Astrocyte of the cerebellum (primary cell): ENCODE data around the gene SIK3.
"Not testable (repeated sequence)": the region's sequence is repeated elsewhere in the genome, so short reads cannot be mapped to it uniquely, and the experiment has no call there.

ENCODE experiments used
- DNase-seq: peaks from one replicate; pipeline ENCODE4 v3.0.0-alpha.2; 2011; ENCODE audit warnings: low read depth
- H3K4me3 ChIP-seq: 2 replicates; pipeline ENCODE4 v1.5.1; 2011; ENCODE audit warnings: mild to moderate bottlenecking, low read depth, low read length, moderate library complexity
- in situ Hi-C: cut with HindIII; loops from 2 replicates; pipeline ENCODE4 v1.10.0; 2017; ENCODE audit warnings: low sequenced_read_pairs
- TF ChIP-seq, protein P1 (sequence below): IDR thresholded peaks from 2 replicates; pipeline ENCODE4 v1.5.1; 2012; ENCODE audit warnings: low read length, low read depth, moderate library complexity, mild to moderate bottlenecking; ENCODE audit errors: missing control alignments

Gene SIK3

DNA sequence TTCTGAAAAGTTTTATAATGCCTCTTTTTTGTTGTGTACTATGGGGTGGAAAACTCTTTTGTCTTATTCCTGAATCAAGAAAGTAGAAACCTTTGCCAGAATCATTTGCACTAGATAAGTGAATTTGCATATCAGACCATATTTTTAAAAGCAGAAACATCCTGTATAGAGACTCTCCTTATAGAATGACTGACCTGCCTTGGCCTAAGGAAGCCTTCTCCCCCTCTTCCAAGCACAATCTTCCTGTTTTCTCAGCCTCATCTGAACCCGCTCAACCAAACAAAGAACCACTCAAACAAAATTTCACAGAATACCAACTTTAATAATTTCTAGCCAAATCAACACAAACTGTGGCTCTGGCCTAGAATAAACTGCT is 60.3 kb downstream of the SIK3 start:
- no peak for DNase-seq
- in situ Hi-C loops, result no loop called here
- TF ChIP-seq, protein P1, sequence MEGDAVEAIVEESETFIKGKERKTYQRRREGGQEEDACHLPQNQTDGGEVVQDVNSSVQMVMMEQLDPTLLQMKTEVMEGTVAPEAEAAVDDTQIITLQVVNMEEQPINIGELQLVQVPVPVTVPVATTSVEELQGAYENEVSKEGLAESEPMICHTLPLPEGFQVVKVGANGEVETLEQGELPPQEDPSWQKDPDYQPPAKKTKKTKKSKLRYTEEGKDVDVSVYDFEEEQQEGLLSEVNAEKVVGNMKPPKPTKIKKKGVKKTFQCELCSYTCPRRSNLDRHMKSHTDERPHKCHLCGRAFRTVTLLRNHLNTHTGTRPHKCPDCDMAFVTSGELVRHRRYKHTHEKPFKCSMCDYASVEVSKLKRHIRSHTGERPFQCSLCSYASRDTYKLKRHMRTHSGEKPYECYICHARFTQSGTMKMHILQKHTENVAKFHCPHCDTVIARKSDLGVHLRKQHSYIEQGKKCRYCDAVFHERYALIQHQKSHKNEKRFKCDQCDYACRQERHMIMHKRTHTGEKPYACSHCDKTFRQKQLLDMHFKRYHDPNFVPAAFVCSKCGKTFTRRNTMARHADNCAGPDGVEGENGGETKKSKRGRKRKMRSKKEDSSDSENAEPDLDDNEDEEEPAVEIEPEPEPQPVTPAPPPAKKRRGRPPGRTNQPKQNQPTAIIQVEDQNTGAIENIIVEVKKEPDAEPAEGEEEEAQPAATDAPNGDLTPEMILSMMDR, result no peak
- no peak overlapping the region for H3K4me3 ChIP-seq

DNA sequence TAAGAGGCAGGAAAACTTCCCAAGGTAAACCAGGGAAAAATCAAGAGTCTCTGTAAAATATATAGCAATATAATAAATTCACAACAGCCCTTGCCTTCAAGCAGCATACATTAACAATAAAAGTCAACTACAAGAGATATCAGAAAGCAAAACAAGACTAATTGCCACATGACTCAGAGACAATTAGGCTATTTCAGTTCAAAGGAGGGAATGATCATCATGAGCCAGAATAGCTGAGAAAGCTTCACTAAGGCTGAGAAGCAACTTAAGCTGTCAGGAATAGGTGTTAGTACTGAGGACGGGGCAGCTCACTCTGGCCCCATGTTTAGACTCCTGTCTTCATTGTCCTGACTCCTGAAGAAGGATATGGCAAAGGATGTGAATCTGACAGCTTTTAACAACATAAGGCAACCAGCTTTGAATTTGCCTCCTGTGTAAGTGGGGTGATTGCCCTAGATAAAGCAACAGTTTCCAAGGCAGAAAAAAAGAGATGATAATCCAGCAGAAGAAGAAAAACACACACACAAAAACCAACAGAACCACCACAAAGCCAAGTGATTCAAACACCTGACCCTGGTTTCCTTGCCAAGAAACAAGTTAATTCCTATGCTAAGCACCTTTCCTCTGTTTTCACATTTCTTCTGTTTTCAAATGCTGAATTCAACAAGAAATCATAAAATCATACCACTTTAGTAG is 60.8 kb downstream of the SIK3 start:
- TF ChIP-seq, protein P1, result no peak
- no peak for DNase-seq
- no peak overlapping the region for H3K4me3 ChIP-seq
- in situ Hi-C loops, result no loop called here

DNA sequence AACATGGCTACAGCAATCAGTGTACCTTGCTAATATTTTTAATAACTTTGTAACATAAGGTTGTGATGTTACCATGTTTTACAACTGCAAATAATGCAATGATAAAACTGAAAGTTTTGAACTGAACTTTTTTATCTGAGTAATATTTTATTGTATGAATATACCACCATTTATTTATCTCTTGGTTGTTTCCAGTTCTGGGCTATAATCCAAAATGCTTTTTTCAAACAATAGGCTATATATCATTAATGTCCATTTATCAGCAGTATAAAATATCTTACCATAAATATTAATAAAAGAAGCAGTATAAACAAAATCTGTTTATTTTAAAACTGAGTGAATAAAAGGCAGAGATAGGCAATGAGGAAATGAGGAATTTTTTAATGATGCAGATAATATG is 63.3 kb downstream of the SIK3 start:
- DNase-seq, result no peak
- in situ Hi-C loops, result no loop called here
- TF ChIP-seq, protein P1, result no peak
- no peak overlapping the region for H3K4me3 ChIP-seq

DNA sequence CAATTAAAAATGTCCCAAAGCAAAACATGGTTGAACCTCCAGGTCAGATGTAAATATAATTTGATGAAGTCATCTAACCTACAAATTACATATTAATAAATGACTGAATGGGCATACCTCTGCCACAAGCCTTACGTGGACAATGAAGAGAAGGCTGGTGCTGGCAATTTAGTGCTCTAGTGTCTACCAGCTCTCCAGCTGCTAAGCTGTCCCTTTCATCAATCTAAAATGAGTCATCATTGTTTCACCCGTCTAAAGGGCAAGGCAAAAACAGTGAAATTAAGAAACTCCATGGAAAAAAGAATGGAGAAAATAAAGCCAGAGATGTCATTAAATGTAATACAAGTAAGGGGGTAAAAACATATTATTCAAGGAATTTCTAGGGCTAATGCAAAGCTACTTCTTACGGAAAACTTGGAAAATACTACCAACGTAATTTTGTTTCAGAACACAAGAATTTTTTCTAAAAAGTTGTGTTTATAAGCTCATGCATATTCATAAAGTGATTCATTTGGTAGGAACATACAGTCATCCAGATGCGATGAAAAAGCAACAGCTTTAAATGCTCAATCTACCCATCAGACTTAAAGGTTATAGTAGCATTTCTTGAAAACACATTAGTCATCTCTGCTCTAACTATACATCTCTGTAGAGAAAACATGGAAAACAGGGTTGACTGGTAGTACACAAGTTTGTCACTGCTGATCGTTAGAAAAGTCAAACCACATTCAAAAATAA is 71.5 kb downstream of the SIK3 start:
- peak; percentile 52 for DNase-seq
- no peak overlapping the region for H3K4me3 ChIP-seq
- TF ChIP-seq, protein P1, result no peak
- in situ Hi-C loops, result no loop called here

DNA sequence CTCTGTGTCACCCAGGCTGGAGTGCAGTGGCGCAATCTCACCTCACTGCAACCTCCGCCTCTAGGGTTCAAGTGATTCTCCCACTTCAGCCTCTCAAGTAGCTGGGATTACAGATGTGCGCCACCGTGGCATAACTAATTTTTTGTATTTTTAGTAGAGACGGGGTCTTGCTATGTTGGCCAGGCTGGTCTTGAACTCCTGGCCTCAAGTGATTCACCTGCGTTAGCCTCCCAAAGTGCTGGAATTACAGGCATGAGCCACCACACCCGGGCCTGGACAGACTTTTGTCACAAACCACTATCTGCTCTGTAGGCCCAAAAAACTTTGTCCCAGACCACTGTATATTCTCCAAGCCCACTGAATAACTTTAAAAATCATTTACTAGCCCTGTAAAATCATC is 74.5 kb downstream of the SIK3 start:
- DNase-seq, in situ Hi-C loops, H3K4me3 ChIP-seq: not testable (repeated sequence)

DNA sequence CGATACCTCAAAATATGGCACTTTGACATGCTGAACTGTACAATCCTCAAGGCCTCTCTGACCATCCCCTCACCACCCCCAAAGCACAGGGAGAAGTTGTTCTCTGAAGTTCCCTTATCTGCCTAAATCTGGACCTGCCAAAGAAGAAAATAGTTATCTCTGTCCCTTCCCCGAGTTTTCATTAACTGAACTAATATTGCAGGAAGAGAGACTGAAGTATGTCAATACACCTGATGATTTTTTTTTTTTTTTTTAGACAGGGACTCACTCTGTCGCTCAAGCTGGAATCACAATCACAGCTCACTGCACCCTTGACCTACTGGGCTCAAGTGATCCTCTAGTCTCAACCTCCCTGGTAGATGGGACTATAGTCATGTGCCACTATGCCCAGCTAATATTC is 75.0 kb downstream of the SIK3 start:
- H3K4me3 ChIP-seq, result no peak overlapping the region
- in situ Hi-C loops, result no loop called here
- DNase-seq, result no peak
- TF ChIP-seq, protein P1, result no peak

DNA sequence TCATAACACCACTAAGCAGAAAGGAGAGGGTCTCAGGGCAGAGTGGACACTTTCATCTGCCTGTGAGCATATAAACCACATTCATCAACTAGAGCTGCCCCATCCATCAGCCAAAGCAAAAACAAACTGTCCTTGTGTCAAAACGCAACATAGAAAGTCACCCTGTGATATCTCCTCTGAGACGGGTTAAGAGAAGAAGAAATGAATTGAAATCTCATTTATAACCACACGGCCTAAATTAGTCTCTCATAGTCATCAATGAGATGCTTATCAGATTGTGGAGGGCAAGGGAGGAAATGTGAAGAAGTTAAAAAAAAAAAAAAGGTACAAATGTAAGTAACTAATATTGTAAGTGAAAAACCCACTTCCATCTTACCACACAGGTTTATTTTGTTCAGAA is 75.7 kb downstream of the SIK3 start:
- no peak for DNase-seq
- TF ChIP-seq, protein P1, result no peak
- H3K4me3 ChIP-seq, result no peak overlapping the region
- in situ Hi-C loops, result no loop called here
